A673 (cell line): ENCODE results near the gene TACR2. TPM values are rescaled to one million over a fixed set of nuclear protein-coding genes. Genes with fewer than 3 reads are reported as not detected.

Source experiments
- BruUV-seq: library from RNA; stranded (reverse); fragments of 400-500 nt; replicated peaks from 2 replicates; lab custom pipeline; 2021; lab: Mats Ljungman, UMichigan
- CTCF ChIA-PET: fragments of 300-600 bp; sonication (Branson Sonifier 250); formaldehyde crosslinking; loops from one replicate; lab custom pipeline; 2022; ENCODE audit warnings: antibody characterized with exemption; lab: Charles Lee
- POLR2A ChIA-PET: fragments of 300-600 bp; sonication (Branson Sonifier 250); formaldehyde crosslinking; loops from one replicate; lab custom pipeline; 2022; ENCODE audit warnings: antibody characterized with exemption; ENCODE audit not compliant: low non-redundant PET; lab: Charles Lee
- DNase-seq: peaks from one replicate; pipeline ENCODE4 v3.0.0-alpha.2; 2015; ENCODE audit warnings: low spot score
- H3K27ac ChIP-seq: fragments of 200-600 bp; sonication (generic); 2 replicates; pipeline ENCODE4 v1.5.1; 2016; ENCODE audit warnings: mixed run types, low read depth, mild to moderate bottlenecking, mixed read lengths, antibody characterized with exemption, low read length; ENCODE audit not compliant: poor library complexity, severe bottlenecking
- H3K27me3 ChIP-seq: fragments of 200-600 bp; sonication (generic); replicated peaks from 2 replicates; pipeline ENCODE4 v1.6.1; 2017; ENCODE audit warnings: mixed run types, low read depth, mild to moderate bottlenecking, mixed read lengths, antibody characterized with exemption, low read length; ENCODE audit not compliant: insufficient read depth, poor library complexity
- H3K36me3 ChIP-seq: fragments of 200-600 bp; sonication (generic); 2 replicates; pipeline ENCODE4 v1.6.1; 2016; ENCODE audit warnings: mixed run types, mild to moderate bottlenecking, mixed read lengths, antibody characterized with exemption, low read length; ENCODE audit not compliant: insufficient read depth, poor library complexity, severe bottlenecking
- H3K4me1 ChIP-seq: fragments of 200-600 bp; sonication (generic); 2 replicates; pipeline ENCODE4 v1.6.1; 2017; ENCODE audit warnings: mixed run types, mild to moderate bottlenecking, mixed read lengths, antibody characterized with exemption, low read length; ENCODE audit not compliant: insufficient read depth, poor library complexity, severe bottlenecking
- H3K4me3 ChIP-seq: fragments of 200-600 bp; sonication (generic); 2 replicates; pipeline ENCODE4 v1.5.1; 2016; ENCODE audit warnings: low read depth, mixed run types, mild to moderate bottlenecking, mixed read lengths, low read length; ENCODE audit not compliant: poor library complexity, severe bottlenecking
- H3K9me3 ChIP-seq: fragments of 200-600 bp; sonication (generic); 2 replicates; pipeline ENCODE4 v1.6.1; 2016; ENCODE audit warnings: mixed run types, low read depth, mild to moderate bottlenecking, mixed read lengths, antibody characterized with exemption, low read length; ENCODE audit not compliant: poor library complexity, severe bottlenecking
- CTCF ChIP-seq: fragments of 300-800, 200-600 bp; sonication (generic); conservative IDR thresholded peaks from 2 replicates; pipeline ENCODE4 v1.5.1; 2017; ENCODE audit warnings: low read depth, mild to moderate bottlenecking, antibody characterized with exemption, low read length, moderate library complexity, mixed read lengths
- EZH2 ChIP-seq: fragments of 200-600 bp; sonication (generic); IDR thresholded peaks from 2 replicates; pipeline ENCODE4 v1.6.1; 2017; ENCODE audit warnings: borderline replicate concordance, low read depth, mild to moderate bottlenecking, mixed read lengths, antibody characterized with exemption, low read length; ENCODE audit not compliant: poor library complexity, severe bottlenecking
- intact Hi-C: fragments of 100-400 bp; cut with micrococcal nuclease; formaldehyde crosslinking; loops from one replicate; pipeline ENCODE4 v1.10.0; 2022; ENCODE audit not compliant: unreplicated experiment
- total RNA-seq: library from RNA; stranded (reverse); gene quantifications from 2 replicates; pipeline ENCODE4 v1.2.3, GENCODE V29; 2021

The TACR2 gene
- total RNA-seq, 1 experiment from 2014 or later: 0.21 TPM

GRCh38 chr10:69456880-69457693 is 40.4 kb upstream of the TACR2 start:
- Histone ChIP-seq H3K4me1 (peaks cover 3% of the 10 kb centered on the region), H3K4me3 (no peak overlapping the region), H3K9me3 (no peaks in the 10 kb centered on the region), H3K27ac (no peak overlapping the region), H3K27me3 (no peaks in the 10 kb centered on the region), H3K36me3 (no peaks in the 10 kb centered on the region)
- DNase-seq: no peak
- no TSS peak for BruUV-seq
- POLR2A ChIA-PET: no interaction called here
- CTCF ChIA-PET: no interaction called here
- no peak for TF ChIP-seq CTCF
- no peak for TF ChIP-seq EZH2
- intact Hi-C loops: no loop called here

DNA sequence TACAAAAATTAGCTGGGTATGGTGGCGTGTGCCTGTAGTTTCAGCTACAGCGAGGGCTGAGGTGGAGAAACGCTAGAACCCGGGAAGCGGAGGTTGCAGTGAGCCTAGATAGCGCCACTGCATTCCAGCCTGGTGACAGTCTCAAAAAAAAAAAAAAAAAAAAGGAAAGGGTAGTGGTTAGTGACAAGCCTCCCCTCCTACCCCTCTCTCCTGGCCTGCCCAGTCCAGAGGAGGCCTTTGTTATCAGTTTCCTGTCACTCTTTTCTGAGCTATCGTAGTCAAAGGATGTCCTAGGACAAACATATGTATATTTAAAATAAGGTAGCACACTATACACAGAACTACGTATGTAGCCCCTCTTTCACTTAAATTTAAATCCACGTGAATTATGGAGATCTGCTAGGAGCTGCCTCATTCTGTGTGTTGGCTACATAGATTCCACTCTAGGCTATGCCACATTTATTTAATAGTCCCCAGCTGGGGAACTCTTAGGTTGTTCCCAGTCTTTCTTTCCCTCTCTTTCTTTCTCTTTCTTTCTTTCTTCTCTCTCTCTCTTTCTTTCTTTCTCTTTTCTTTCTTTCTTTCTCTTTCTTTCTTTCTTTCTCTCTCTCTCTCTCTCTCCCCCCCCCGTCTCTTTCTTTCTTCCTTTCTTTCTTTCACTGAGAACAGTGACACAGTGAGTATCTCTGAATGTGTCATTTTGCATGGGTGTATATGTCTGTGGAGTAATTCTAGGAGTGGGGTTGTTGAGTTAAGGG is 38.5 kb upstream of the TACR2 start:
- ChIA-PET CTCF (no interaction called here), POLR2A (no interaction called here)
- intact Hi-C loops: no loop called here
- no peak for DNase-seq
- TF ChIP-seq CTCF: no peak
- no peak for TF ChIP-seq EZH2
- H3K27ac ChIP-seq: no peak overlapping the region
- no peaks in the 10 kb centered on the region for H3K9me3 ChIP-seq
- H3K27me3 ChIP-seq: no peaks in the 10 kb centered on the region
- no TSS peak for BruUV-seq
- peaks cover 9% of the 10 kb centered on the region for H3K4me1 ChIP-seq
- H3K36me3 ChIP-seq: no peaks in the 10 kb centered on the region
- H3K4me3 ChIP-seq: no peak overlapping the region

GRCh38 chr10:69453795-69454194 is 37.1 kb upstream of the TACR2 start:
- H3K27me3 ChIP-seq: no peaks in the 10 kb centered on the region
- no peak overlapping the region for H3K27ac ChIP-seq
- intact Hi-C loops: no loop called here
- H3K9me3 ChIP-seq: no peaks in the 10 kb centered on the region
- H3K4me3 ChIP-seq: no peak overlapping the region
- POLR2A ChIA-PET: no interaction called here
- H3K36me3 ChIP-seq: no peaks in the 10 kb centered on the region
- H3K4me1 ChIP-seq: peaks cover 9% of the 10 kb centered on the region
- CTCF ChIA-PET: no interaction called here
- no TSS peak for BruUV-seq
- DNase-seq: no peak
- TF ChIP-seq EZH2: no peak
- TF ChIP-seq CTCF: no peak
